GM12878 (cell line): Measurements from ENCODE around the gene PRKG1.

Experiments
- CBX3 ChIP-seq: fragments of 200-600 bp; sonication (generic); IDR thresholded peaks from 2 replicates; pipeline ENCODE4 v1.6.1; 2016; ENCODE audit warnings: low read depth, borderline replicate concordance
- MEF2B ChIP-seq: fragments of 450-650 bp; IDR thresholded peaks from 2 replicates; pipeline ENCODE4 v1.6.1; 2018; ENCODE audit warnings: mild to moderate bottlenecking, moderate library complexity; ENCODE audit not compliant: partially characterized antibody, poor library complexity, severe bottlenecking
- RAD21 ChIP-seq: IDR thresholded peaks from 2 replicates; pipeline ENCODE4 v1.6.1; 2011; ENCODE audit warnings: mild to moderate bottlenecking, low read depth, low read length, moderate library complexity; ENCODE audit not compliant: insufficient read depth
- SIN3A ChIP-seq: IDR thresholded peaks from 2 replicates; pipeline ENCODE4 v1.6.1; 2012; ENCODE audit warnings: low read depth, low read length, improper control_type of control experiment
- TAF1 ChIP-seq: IDR thresholded peaks from 2 replicates; pipeline ENCODE4 v1.6.1; 2011; ENCODE audit warnings: mild to moderate bottlenecking, low read depth, low read length, borderline replicate concordance
- TF ChIP-seq, protein P1 (sequence below), 3 experiments: IDR thresholded peaks in 2 of 3; conservative IDR thresholded peaks in 1 of 3; 2 replicates each; pipeline ENCODE4 v1.5.1; 2011; ENCODE audit warnings: low read depth in 3 of 3, low read length in 3 of 3, mild to moderate bottlenecking in 3 of 3, control low read depth in 2 of 3, moderate library complexity in 2 of 3, inconsistent platforms in 1 of 3, mixed read lengths in 1 of 3; ENCODE audit not compliant: control insufficient read depth in 2 of 3, insufficient read depth in 1 of 3; ENCODE audit errors: extremely low read depth in 1 of 3
- TF ChIP-seq, protein P2 (sequence below): IDR thresholded peaks from 2 replicates; pipeline ENCODE4 v1.6.1; 2012; ENCODE audit warnings: mild to moderate bottlenecking, low read depth, low read length
- TF ChIP-seq, protein P3 (sequence below): fragments of 450-650 bp; IDR thresholded peaks from 2 replicates; pipeline ENCODE4 v1.6.1; 2017; ENCODE audit warnings: mild to moderate bottlenecking
- TF ChIP-seq, protein P4 (sequence below): IDR thresholded peaks from 2 replicates; pipeline ENCODE4 v1.6.1; 2011; ENCODE audit warnings: low read depth, mild to moderate bottlenecking, low read length, moderate library complexity, borderline replicate concordance; ENCODE audit errors: extremely low read depth

DNA sequence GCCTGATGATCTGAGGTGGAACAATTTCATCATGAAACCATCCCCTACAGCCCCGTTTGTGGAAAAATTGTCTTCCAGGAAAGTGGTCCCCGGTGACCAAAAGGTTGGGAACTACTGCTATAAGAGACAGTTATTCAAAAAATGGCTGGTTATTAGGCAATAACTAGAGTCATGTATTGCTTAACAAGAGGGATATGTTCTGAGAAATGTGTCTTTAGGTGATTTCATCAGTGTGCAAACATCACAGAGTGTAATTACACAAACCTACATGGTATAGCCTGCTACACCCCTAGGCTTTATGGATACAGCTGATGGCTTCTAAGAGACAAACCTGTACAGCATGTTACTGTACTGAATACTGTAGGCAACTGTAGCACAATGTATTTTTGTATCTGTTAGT lies 696.4 kb downstream of the PRKG1 start:
- TF ChIP-seq MEF2B (no peak), CBX3 (no peak), RAD21 (no peak), TAF1 (no peak), SIN3A (no peak)
- TF ChIP-seq, protein P1, sequence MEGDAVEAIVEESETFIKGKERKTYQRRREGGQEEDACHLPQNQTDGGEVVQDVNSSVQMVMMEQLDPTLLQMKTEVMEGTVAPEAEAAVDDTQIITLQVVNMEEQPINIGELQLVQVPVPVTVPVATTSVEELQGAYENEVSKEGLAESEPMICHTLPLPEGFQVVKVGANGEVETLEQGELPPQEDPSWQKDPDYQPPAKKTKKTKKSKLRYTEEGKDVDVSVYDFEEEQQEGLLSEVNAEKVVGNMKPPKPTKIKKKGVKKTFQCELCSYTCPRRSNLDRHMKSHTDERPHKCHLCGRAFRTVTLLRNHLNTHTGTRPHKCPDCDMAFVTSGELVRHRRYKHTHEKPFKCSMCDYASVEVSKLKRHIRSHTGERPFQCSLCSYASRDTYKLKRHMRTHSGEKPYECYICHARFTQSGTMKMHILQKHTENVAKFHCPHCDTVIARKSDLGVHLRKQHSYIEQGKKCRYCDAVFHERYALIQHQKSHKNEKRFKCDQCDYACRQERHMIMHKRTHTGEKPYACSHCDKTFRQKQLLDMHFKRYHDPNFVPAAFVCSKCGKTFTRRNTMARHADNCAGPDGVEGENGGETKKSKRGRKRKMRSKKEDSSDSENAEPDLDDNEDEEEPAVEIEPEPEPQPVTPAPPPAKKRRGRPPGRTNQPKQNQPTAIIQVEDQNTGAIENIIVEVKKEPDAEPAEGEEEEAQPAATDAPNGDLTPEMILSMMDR (IDR thresholded peaks at IDR 0.05 in 2 of 3, conservative IDR thresholded peaks at IDR 0.05 in 1 of 3; ENCODE audit: control insufficient read depth in 2 of 3, extremely low read depth in 1 of 3, insufficient read depth in 1 of 3, low read depth in 3 of 3, low read length in 3 of 3): no peak
- TF ChIP-seq, protein P2, sequence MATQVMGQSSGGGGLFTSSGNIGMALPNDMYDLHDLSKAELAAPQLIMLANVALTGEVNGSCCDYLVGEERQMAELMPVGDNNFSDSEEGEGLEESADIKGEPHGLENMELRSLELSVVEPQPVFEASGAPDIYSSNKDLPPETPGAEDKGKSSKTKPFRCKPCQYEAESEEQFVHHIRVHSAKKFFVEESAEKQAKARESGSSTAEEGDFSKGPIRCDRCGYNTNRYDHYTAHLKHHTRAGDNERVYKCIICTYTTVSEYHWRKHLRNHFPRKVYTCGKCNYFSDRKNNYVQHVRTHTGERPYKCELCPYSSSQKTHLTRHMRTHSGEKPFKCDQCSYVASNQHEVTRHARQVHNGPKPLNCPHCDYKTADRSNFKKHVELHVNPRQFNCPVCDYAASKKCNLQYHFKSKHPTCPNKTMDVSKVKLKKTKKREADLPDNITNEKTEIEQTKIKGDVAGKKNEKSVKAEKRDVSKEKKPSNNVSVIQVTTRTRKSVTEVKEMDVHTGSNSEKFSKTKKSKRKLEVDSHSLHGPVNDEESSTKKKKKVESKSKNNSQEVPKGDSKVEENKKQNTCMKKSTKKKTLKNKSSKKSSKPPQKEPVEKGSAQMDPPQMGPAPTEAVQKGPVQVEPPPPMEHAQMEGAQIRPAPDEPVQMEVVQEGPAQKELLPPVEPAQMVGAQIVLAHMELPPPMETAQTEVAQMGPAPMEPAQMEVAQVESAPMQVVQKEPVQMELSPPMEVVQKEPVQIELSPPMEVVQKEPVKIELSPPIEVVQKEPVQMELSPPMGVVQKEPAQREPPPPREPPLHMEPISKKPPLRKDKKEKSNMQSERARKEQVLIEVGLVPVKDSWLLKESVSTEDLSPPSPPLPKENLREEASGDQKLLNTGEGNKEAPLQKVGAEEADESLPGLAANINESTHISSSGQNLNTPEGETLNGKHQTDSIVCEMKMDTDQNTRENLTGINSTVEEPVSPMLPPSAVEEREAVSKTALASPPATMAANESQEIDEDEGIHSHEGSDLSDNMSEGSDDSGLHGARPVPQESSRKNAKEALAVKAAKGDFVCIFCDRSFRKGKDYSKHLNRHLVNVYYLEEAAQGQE: no peak
- TF ChIP-seq, protein P3, sequence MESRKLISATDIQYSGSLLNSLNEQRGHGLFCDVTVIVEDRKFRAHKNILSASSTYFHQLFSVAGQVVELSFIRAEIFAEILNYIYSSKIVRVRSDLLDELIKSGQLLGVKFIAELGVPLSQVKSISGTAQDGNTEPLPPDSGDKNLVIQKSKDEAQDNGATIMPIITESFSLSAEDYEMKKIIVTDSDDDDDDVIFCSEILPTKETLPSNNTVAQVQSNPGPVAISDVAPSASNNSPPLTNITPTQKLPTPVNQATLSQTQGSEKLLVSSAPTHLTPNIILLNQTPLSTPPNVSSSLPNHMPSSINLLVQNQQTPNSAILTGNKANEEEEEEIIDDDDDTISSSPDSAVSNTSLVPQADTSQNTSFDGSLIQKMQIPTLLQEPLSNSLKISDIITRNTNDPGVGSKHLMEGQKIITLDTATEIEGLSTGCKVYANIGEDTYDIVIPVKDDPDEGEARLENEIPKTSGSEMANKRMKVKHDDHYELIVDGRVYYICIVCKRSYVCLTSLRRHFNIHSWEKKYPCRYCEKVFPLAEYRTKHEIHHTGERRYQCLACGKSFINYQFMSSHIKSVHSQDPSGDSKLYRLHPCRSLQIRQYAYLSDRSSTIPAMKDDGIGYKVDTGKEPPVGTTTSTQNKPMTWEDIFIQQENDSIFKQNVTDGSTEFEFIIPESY: no peak
- TF ChIP-seq, protein P4, sequence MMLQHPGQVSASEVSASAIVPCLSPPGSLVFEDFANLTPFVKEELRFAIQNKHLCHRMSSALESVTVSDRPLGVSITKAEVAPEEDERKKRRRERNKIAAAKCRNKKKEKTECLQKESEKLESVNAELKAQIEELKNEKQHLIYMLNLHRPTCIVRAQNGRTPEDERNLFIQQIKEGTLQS: no peak
